Measurements from ENCODE around the gene CHAMP1.
"Not testable (repeated sequence)": the region's sequence is repeated elsewhere in the genome, so short reads cannot be mapped to it uniquely, and the experiment has no call there.

CHAMP1 gene

DNA sequence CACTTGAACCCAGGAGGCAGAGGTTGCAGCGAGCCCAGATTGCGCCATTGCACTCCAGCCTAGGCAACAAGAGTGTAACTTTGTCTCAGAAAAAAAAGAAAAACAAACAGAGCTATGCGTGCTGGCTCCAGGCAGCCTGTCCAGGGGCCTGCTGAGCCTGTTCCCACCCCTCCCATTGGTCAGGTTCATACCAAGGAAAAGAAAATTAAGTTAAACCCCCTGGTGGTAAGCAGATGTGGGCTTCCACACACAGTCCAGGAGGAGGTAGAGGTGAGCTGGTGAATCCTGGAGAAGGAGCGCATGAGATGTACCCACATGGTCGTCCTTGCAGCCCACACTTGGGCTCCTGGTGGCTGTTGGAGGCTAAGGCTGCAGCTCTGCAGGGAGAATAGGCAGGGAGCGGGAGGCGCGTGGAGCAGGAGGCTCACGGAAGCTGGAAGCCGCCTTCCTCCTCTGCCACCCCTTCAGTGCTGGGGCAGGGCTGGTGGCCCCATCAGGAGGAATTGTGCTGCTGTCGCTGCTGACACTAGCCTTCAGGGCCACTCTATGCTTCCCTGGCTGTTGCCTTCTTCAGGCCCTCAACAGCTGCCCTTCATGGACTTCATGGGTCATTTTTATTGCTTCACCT is 10.5 kb upstream of the CHAMP1 start:
- no peak for DNase-seq

DNA sequence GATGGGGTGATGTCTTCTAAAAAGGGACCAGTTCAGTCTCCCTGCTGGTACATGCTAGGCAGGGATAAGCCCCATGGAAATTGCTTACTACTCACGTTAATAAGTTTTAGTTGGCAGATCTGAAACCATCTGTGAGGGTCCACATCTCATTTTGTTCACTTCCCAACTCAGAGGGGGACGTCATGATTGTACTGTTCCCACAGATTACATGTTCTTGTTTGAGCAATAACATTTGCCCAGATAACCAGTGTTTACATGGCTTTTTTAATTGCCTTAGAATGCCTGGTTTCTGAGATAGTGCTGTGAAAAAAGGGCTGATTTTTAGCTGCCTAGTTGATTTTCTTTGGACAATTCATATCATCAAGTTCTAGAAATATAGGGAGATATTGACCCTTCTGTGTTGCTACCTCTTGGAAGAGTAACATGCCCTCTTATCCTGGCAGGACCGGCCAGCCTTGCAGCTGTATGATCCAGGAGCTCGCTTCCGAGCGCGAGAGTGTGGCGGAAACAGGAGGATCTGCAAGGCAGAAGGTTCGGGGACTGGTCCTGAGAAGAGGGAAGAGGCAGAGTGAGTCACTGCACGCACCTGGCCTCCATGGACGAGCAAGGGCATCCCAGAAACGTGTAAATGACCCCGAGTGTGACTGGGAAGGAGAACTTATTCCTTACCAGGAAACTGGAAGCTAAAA is 9.8 kb upstream of the CHAMP1 start:
- no peak for DNase-seq

- no peak for DNase-seq
Observed at GRCh38 chr13:114309086-114309485, 5.2 kb upstream of the CHAMP1 start.

DNA sequence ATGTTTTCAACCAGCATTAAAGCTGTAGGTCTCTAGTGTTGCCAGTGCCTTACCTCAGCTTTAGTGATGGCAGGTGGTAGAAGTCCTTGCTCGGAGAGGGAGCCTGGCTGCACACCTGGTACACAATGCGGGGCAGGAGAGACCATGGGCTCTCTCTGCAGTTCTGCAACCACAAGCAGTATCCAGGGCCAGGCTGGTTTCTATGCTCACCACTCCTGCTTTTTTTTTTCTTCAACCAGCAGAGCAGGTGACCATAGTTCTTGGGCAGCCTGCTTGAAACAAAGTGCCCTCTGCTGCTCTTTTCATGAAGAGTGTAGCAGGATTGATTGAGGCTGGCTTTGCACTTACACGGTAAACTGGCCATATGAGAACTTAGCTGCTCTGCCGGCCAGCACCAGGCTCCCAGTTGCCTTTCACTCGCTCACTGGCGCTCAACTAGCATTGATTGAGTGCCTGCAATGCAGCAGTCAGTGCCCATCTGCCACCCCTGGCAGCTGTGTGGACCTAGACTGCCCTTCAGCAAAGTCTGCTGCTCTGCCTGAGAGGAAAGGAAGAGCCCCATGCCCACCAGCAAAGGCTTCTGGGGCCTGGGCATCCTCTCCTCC is 4.4 kb upstream of the CHAMP1 start:
- DNase-seq = no peak

- DNase-seq = no peak
Observed at GRCh38 chr13:114310956-114311355, 3.3 kb upstream of the CHAMP1 start.

- DNase-seq = no peak
Observed at GRCh38 chr13:114311387-114311786, 2.9 kb upstream of the CHAMP1 start.

GRCh38 chr13:114311908-114312307 is 2.4 kb upstream of the CHAMP1 start:
- DNase-seq = no peak

DNA sequence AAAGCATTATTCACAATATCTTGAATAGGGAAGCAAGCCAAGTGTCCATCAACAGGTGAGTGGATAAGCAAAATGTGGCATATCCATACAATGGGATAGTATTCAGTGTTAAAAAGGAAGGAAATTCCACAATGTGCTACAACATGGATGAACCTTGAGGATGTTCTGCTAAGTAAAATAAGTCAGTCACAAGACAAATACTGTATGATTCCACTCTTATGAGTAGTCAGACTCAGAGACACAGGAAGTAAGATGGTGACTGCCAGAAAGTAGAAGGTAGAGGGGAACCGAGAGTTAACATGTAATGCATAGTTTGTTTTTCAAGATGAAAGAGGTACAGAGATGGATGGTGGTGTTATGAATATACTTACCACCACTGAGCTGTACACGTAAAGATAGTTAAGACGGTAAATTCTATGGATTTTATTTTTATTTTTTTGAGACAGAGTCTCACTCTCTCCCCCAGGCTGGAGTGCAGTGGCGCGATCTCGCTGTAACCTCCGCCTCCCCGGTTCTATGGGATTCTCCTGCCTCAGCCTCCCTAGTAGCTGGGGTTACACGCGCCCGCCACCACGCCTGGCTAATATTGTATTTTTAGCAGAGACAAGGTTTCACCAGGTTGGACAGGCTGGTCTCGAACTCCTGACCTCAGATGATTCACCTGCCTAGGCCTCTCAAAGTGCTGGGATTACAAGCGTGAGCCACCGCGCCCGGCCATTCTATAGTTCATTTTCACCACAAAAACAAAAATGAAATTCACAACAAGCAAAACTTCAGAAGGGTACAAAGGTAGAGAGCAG is 1.0 kb upstream of the CHAMP1 start:
- no peak for DNase-seq

- no peak for DNase-seq
Observed at GRCh38 chr13:114315074-114315785, 927 bp downstream of the CHAMP1 start.

DNA sequence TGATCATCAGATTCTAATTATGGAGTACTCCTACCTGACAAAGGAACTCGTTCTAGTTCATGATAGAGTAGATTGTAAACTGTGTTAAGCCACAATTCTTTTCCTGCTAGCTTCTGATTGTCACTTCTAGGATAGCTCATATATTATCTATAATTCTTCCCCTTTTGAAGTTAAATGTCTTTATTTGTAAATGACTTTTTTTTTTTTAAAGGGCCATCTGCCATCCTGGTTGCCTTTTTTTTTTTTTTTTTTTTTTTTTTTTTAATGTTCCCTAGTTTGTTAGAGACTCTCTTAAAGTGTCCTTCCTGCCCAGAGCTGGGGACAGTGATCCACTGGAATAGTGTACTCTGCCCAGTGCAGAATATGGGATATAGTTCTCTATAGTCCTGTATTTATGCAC is 4.3 kb downstream of the CHAMP1 start:
- DNase-seq = no peak

- no peak for DNase-seq
Observed at GRCh38 chr13:114319441-114319913, 5.2 kb downstream of the CHAMP1 start.

DNA sequence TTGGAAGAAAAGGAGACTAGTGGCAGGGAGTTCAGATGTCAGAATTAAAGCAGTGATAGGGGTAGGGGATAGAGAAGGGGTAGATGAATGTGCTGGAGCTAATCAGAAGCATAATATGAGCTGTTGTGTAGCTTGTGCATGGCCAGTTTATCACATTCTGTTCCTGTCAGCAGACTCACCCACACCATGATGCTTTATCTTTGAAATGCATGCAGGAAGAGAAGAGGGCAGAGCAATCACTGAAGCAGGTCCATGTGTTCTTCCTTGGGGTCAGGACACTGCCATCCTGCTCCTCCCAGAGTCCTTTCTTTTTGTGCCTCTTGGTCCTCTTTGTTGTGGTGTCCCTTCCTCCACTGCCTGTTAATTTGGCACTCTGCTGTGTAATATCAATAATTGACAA is 5.8 kb downstream of the CHAMP1 start:
- DNase-seq = no peak

DNA sequence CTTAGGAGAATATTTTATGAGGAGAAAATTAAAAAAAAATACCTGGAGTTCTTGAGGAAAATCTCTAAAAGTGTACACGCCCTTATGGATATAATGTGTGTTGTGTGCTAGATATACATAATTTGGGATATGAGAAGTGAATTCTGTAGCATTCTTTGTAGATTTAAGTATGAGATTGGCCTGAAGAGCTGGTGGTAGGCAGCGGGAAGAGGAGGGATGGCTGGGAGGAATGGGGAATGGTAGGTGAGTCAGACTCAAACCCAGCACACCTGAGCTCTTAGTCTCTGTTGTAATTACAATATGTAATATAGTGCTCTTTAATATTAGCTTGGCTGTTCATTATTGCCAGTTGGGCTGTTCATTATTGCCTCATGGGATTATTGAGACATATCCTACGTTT is 7.0 kb downstream of the CHAMP1 start:
- DNase-seq = no peak

- no peak for DNase-seq
Observed at GRCh38 chr13:114323349-114323748, 9.0 kb downstream of the CHAMP1 start.

- DNase-seq = no peak
Observed at GRCh38 chr13:114324334-114324733, 10.0 kb downstream of the CHAMP1 start.

DNA sequence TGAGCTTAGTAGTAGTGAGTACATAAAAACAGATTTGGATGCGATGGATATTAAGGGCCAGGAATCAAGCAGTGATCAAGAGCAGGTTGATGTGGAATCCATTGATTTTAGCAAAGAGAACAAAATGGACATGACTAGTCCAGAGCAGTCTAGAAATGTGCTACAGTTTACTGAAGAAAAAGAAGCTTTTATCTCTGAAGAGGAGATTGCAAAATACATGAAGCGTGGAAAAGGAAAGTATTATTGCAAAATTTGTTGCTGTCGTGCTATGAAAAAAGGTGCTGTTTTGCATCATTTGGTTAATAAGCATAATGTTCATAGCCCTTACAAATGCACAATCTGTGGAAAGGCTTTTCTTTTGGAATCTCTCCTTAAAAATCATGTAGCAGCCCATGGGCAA is 11.4 kb downstream of the CHAMP1 start:
- DNase-seq = no peak

DNA sequence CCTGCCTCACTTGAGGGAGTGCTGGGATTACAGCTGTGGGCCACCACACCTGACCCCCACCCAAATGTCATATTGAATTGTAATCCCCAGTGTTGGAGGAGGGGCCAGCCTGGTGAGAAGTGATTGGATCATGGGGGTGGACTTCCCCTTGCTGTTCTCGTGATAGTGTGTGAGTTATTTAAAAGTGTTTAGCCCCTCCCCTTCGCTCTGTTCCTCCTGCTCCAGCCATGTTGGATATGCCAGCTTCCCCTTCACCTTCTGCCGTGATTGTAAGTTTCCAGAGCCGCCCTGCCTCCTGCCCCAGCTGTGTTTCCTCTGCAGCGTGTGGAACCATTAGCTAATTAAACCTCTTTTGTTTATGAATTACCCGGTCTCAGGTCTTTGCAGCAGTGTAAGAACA is 13.7 kb downstream of the CHAMP1 start:
- no peak for DNase-seq

DNA sequence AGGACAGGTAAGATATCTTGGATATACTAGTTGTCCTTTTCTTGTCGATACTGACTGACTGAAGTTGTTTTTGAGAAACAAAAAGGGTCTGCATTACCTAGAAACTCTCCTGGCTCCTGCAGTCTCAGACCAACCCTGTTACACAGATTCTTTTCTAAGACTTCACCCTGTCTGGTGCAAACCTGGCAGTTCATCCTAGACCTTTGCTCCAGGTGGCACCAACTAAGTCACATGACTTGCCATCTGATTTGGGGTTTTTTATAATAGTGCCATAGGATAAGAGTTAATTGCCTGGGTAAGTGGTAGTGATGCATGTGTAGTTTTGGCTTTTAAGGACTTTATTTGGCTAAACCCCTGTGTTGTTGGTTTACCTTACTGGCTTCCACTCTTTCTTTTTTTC is 14.3 kb downstream of the CHAMP1 start:
- no peak for DNase-seq

DNA sequence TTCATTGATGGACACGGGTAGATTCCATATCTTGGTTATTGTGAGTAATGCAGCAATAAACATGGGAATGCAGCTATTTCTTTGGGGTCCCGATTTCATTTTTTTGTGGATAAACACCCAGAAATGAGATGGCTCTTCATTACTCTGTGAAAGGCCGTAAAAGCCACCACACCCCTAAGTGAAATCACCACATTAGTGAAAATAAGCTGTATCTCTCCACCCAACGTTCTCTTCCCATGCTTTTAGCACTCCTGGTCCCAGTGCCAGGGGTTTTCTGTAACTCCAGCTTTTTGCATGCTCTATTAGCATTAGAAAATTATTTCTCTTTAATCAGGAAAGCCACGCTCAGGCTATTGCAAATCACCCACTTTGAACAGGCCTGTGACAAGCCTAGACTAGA is 15.8 kb downstream of the CHAMP1 start:
- no peak for DNase-seq

GRCh38 chr13:114333881-114334280 is 19.6 kb downstream of the CHAMP1 start:
- DNase-seq = not testable (repeated sequence)

DNA sequence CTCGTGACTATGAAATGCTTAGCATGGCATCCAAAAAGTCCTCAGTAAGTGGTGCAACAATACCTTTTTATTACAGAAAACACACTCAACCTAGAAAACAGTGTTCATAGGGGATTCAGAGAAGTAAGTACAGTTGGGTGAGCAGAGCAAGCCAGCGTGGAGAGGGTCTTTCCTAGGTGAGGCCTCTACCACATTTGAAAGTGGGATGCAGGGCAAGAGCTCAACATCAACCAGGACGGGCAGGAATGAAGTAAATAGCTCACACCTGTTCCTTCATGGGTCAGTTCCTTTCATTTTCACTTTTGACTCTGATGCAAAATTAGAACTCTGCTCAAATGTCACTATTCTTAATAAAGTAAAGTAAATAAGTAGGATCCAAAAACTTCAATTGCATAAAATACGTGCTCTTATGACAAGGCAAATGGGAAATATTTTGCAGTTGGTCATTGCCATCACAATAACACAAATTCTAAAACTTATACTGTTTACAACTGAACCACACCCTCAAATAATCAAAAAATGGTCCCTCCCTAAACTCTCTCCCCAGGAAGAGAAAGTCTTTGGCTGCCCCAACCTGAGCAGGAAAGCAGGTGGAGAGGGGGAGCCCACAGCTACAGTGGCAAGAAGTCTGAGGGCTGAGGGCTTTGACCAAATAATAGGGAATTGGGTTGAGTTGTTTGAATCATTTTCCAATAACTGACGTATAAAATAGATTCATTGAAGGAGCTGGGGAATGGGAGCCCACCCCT is 20.2 kb downstream of the CHAMP1 start:
- DNase-seq = no peak

- DNase-seq = not testable (repeated sequence)
Observed at GRCh38 chr13:114336457-114336856, 22.2 kb downstream of the CHAMP1 start.

Data from GOT3 (cell line).